IPS-18a (cell line): ENCODE data around the gene MGST1.
"Not testable (repeated sequence)": the region's sequence is repeated elsewhere in the genome, so short reads cannot be mapped to it uniquely, and the experiment has no call there.

Source experiments
- H3K27ac ChIP-seq: one replicate; pipeline ENCODE4 v1.5.1; 2013; ENCODE audit warnings: low read length
- H3K27me3 ChIP-seq: one replicate; pipeline ENCODE4 v1.6.1; 2013; ENCODE audit warnings: mild to moderate bottlenecking, low read length; ENCODE audit not compliant: control insufficient read depth, insufficient read depth
- H3K36me3 ChIP-seq: one replicate; pipeline ENCODE4 v1.6.1; 2013; ENCODE audit warnings: low read depth, low read length; ENCODE audit not compliant: control insufficient read depth
- H3K4me1 ChIP-seq: one replicate; pipeline ENCODE4 v1.6.1; 2013; ENCODE audit warnings: low read depth, low read length; ENCODE audit not compliant: control insufficient read depth
- H3K4me3 ChIP-seq: one replicate; pipeline ENCODE4 v1.5.1; 2013; ENCODE audit warnings: low read length
- H3K9ac ChIP-seq: one replicate; pipeline ENCODE4 v1.6.1; 2013; ENCODE audit warnings: mild to moderate bottlenecking, low read length, moderate library complexity
- H3K9me3 ChIP-seq: one replicate; pipeline ENCODE4 v1.6.1; 2013; ENCODE audit warnings: low read depth, low read length; ENCODE audit not compliant: control insufficient read depth

The MGST1 gene

GRCh38 chr12:16389594-16389993, 42.1 kb downstream of the MGST1 start:
- no peaks in the 10 kb centered on the region for H3K27me3 ChIP-seq
- H3K36me3 ChIP-seq = no peaks in the 10 kb centered on the region
- no peak overlapping the region for H3K9ac ChIP-seq
- no peak overlapping the region for H3K4me3 ChIP-seq
- no peak overlapping the region for H3K27ac ChIP-seq
- peaks cover 7% of the 10 kb centered on the region for H3K9me3 ChIP-seq
- H3K4me1 ChIP-seq = no peaks in the 10 kb centered on the region

- no peak overlapping the region for H3K9ac ChIP-seq
- H3K36me3 ChIP-seq = no peaks in the 10 kb centered on the region
- H3K9me3 ChIP-seq = peaks cover 7% of the 10 kb centered on the region
- H3K4me3 ChIP-seq = no peak overlapping the region
- H3K27me3 ChIP-seq = no peaks in the 10 kb centered on the region
- H3K27ac ChIP-seq = no peak overlapping the region
- H3K4me1 ChIP-seq = no peaks in the 10 kb centered on the region
Measured at GRCh38 chr12:16392846-16393535, 45.5 kb downstream of the MGST1 start.

GRCh38 chr12:16399101-16399500, 51.7 kb downstream of the MGST1 start:
- Histone ChIP-seq H3K27ac (no peak overlapping the region), H3K27me3 (no peaks in the 10 kb centered on the region), H3K4me1 (no peaks in the 10 kb centered on the region), H3K9ac (no peak overlapping the region), H3K4me3 (no peak overlapping the region), H3K9me3 (peaks cover 3% of the 10 kb centered on the region), H3K36me3 (no peaks in the 10 kb centered on the region)

GRCh38 chr12:16401835-16402234, 54.4 kb downstream of the MGST1 start:
- H3K9ac ChIP-seq = not testable (repeated sequence)

GRCh38 chr12:16407346-16407745, 59.9 kb downstream of the MGST1 start:
- no peaks in the 10 kb centered on the region for H3K9me3 ChIP-seq
- no peak overlapping the region for H3K4me3 ChIP-seq
- no peak overlapping the region for H3K9ac ChIP-seq
- no peaks in the 10 kb centered on the region for H3K27me3 ChIP-seq
- H3K36me3 ChIP-seq = no peaks in the 10 kb centered on the region
- no peaks in the 10 kb centered on the region for H3K4me1 ChIP-seq
- H3K27ac ChIP-seq = no peak overlapping the region

More at GRCh38 chr12:16401835-16402234, 54.4 kb downstream of the MGST1 start:
- not testable (repeated sequence) for H3K36me3 ChIP-seq, H3K4me1 ChIP-seq, H3K27me3 ChIP-seq, H3K4me3 ChIP-seq, H3K27ac ChIP-seq, H3K9me3 ChIP-seq
